Kidney (tissue), 14 donors: ENCODE results near the gene TAGLN2. TPM values are rescaled to one million over a fixed set of nuclear protein-coding genes. Genes with fewer than 3 reads are reported as not detected.

Experiments used
- DNase-seq, 5 donors: peaks; one replicate each; pipeline ENCODE4 v3.0.0-alpha.2; 2013 to 2020
- FAIRE-seq: peaks from 2 replicates; lab custom pipeline; 2012; peaks lifted over from hg19 to GRCh38; lab: Jason Lieb, UNC
- H3K27ac ChIP-seq, 2 donors: one replicate each; pipeline ENCODE4 v1.7.0; 2013; ENCODE audit warnings: low read depth in 2 of 2, low read length in 2 of 2, inconsistent platforms in 1 of 2
- H3K27me3 ChIP-seq: one replicate; pipeline ENCODE4 v1.7.1; 2013; ENCODE audit warnings: low read length, inconsistent platforms; ENCODE audit not compliant: control insufficient read depth, insufficient read depth
- H3K36me3 ChIP-seq, 3 donors: one replicate each; pipeline versions ENCODE4 v1.7.0 to v1.7.1; 2013; ENCODE audit warnings: low read length in 3 of 3, control low read depth in 1 of 3, inconsistent platforms in 1 of 3; ENCODE audit not compliant: insufficient read depth in 3 of 3, control insufficient read depth in 2 of 3
- H3K4me1 ChIP-seq, 3 donors: one replicate each; pipeline versions ENCODE4 v1.7.0 to v1.7.1; 2013; ENCODE audit warnings: low read length in 3 of 3, inconsistent platforms in 1 of 3, low read depth in 1 of 3; ENCODE audit not compliant: control insufficient read depth in 2 of 3, insufficient read depth in 2 of 3
- H3K4me3 ChIP-seq, 3 donors: one replicate each; pipeline versions ENCODE4 v1.7.0 to v1.8.1; 2013; ENCODE audit warnings: low read length in 3 of 3, control low read depth in 1 of 3, inconsistent platforms in 1 of 3
- H3K9ac ChIP-seq, 3 donors: one replicate each; pipeline versions ENCODE4 v1.7.0 to v1.7.1; 2013; ENCODE audit warnings: low read length in 3 of 3, control low read depth in 1 of 3, inconsistent platforms in 1 of 3
- H3K9me3 ChIP-seq, 3 donors: one replicate each; pipeline versions ENCODE4 v1.7.0 to v1.7.1; 2013; ENCODE audit warnings: low read length in 3 of 3, control low read depth in 1 of 3, inconsistent platforms in 1 of 3; ENCODE audit not compliant: control insufficient read depth in 2 of 3, insufficient read depth in 1 of 3
- intact Hi-C: fragments of 100-400 bp; cut with DNase I; formaldehyde crosslinking; loops from one replicate; pipeline ENCODE4 v1.11.1; 2022
- polyA plus RNA-seq: library from polyadenylated mRNA; stranded (reverse); fragments of 350-450 nt; fragmentation: Illumina TruSeq; extraction: RNeasy Lipid Tissue Mini Kit (QIAGEN cat#74804); gene quantifications from one replicate; pipeline ENCODE4 v1.2.3, GENCODE V29; 2014; ENCODE audit warnings: low read depth, low replicate concordance; ENCODE audit not compliant: insufficient read depth
- total RNA-seq: library from RNA; stranded (reverse); fragmentation: NEBNext Ultra II Directional; extraction: Animal tissue kit (Norgen Biotek cat#: 25700); gene quantifications from one replicate; pipeline ENCODE4 v1.2.1, GENCODE V29; 2021
- TF ChIP-seq, protein P1 (sequence below): IDR thresholded peaks from 3 replicates; pipeline ENCODE4 v1.5.1; 2012; ENCODE audit warnings: mild to moderate bottlenecking, moderate library complexity, borderline replicate concordance; ENCODE audit not compliant: insufficient read depth; ENCODE audit errors: extremely low read depth
- donor health status: control.
- donor health status: control.
- donor health status: control.
- donor health status: control.
- donor health status: control.
- donor health status: DM: yes; HTN: yes; CAD: no.
- donor health status: Normal renal cell carcinoma (clear cell type).

Gene TAGLN2
- total and polyA plus RNA-seq, 2 donors from 2014 or later: 223 to 358 TPM

GRCh38 chr1:159881622-159882526 lies 43.4 kb downstream of the TAGLN2 start:
- no peaks in the 10 kb centered on the region for H3K27me3 ChIP-seq
- FAIRE-seq (no peak), DNase-seq (peak; percentile 61 to 96 (median 81))
- no peaks in the 10 kb centered on the region for H3K9me3 ChIP-seq
- no peak overlapping the region for H3K9ac ChIP-seq
- H3K27ac ChIP-seq: no peak overlapping the region
- intact Hi-C loops: no loop called here
- TF ChIP-seq, protein P1, sequence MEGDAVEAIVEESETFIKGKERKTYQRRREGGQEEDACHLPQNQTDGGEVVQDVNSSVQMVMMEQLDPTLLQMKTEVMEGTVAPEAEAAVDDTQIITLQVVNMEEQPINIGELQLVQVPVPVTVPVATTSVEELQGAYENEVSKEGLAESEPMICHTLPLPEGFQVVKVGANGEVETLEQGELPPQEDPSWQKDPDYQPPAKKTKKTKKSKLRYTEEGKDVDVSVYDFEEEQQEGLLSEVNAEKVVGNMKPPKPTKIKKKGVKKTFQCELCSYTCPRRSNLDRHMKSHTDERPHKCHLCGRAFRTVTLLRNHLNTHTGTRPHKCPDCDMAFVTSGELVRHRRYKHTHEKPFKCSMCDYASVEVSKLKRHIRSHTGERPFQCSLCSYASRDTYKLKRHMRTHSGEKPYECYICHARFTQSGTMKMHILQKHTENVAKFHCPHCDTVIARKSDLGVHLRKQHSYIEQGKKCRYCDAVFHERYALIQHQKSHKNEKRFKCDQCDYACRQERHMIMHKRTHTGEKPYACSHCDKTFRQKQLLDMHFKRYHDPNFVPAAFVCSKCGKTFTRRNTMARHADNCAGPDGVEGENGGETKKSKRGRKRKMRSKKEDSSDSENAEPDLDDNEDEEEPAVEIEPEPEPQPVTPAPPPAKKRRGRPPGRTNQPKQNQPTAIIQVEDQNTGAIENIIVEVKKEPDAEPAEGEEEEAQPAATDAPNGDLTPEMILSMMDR: no peak
- H3K4me3 ChIP-seq: no peak overlapping the region
- no peaks in the 10 kb centered on the region for H3K36me3 ChIP-seq
- H3K4me1 ChIP-seq: no peaks in the 10 kb centered on the region

- no peak overlapping the region for H3K4me3 ChIP-seq
- no peaks in the 10 kb centered on the region for H3K36me3 ChIP-seq
- FAIRE-seq (no peak), DNase-seq (no peak)
- no peak overlapping the region for H3K9ac ChIP-seq
- no peaks in the 10 kb centered on the region for H3K4me1 ChIP-seq
- H3K27ac ChIP-seq: no peak overlapping the region
- H3K9me3 ChIP-seq: no peaks in the 10 kb centered on the region
- intact Hi-C loops: no loop called here
- no peaks in the 10 kb centered on the region for H3K27me3 ChIP-seq
- TF ChIP-seq, protein P1: no peak
These were observed 44.9 kb downstream of the TAGLN2 start for GRCh38 chr1:159880430-159880829.

DNA sequence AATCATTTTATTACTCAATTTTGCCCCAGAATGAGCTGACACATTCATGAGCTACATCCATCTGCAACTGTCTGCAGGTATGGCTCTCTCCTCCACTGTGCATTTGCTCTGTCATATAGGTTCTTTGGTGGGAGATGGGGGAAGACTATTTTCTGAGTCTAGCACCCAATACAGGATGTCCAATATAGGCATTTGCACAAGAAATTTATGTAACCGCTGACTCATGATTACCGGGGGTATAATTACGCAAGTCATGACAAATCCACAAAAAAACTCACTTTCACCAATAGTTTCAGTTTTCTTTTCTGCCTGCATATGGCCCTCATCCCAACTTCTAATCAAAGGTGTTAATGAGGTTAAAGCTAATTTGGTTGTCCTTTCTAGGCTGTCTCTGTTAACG lies 45.3 kb downstream of the TAGLN2 start:
- DNase-seq (no peak), FAIRE-seq (no peak)
- Histone ChIP-seq H3K9me3 (no peaks in the 10 kb centered on the region), H3K9ac (no peak overlapping the region), H3K36me3 (no peaks in the 10 kb centered on the region), H3K4me3 (no peak overlapping the region), H3K4me1 (no peaks in the 10 kb centered on the region), H3K27ac (no peak overlapping the region), H3K27me3 (no peaks in the 10 kb centered on the region)
- TF ChIP-seq, protein P1: no peak
- intact Hi-C loops: no loop called here
